ENCODE results near the gene SAMD1. TPM values are rescaled to one million over a fixed set of nuclear protein-coding genes. Genes with fewer than 3 reads are reported as not detected.

SAMD1 gene
- total and polyA plus RNA-seq, 2 of the 8 experiments (the other 6 are each of a cell fraction or from before 2014, with no cell fraction given) = 40.0 to 100 TPM

DNA sequence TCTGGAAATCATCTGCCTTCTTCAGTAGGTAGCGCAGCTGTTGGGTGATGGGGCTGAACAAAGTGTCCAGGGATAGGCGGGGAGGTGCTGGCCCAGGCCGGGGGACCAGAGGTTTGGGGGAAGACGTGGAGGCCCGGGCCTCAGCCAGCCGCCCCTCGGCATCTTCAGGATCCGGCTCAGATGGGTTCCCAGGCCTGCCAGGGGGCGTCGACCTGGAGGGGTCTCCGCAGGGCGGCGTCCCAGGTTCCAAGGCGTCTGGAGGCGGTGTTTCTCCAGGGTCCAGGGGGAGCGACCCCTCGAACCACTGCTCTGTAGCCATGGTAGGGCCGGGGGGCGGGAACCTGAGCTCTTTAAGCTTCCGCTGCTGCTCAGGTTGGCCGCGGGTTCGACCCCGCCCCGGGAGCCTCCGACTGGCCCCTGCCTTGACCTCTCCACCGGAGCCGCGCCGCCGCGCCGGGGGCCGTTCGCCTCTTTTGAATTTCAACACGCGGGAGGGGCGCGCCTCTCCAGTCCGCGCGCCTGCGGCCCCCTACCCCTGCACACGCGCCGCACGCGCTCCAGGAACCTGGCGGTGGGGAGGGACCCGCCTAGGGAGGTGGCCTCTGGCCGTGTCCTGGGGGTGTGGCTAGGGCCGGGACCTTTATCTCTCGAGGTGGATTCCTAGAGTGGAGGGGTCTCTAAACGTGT lies 5.1 kb downstream of the SAMD1 start, which contains the start of gene C19orf67:
C19orf67 (minus strand) TSS at position 475 of the 687 bp plus-strand sequence; CDS start at position 319, 156 bp downstream.
- Histone ChIP-seq H3K56ac (replicated peaks; ENCODE audit: insufficient read length, low read depth, low read length) (no peak within 1 kb of the TSS), H3K4me3 (ENCODE audit: extremely low read depth in 1 of 4, insufficient read depth in 2 of 4, low read depth in 3 of 4, low read length in 4 of 4) (peak within 1 kb of the TSS; percentile 32 to 61 (median 40)), H3K23ac (ENCODE audit: insufficient read length) (no peak within 1 kb of the TSS), H3K9ac (replicated peaks in 1 of 4; ENCODE audit: extremely low read depth in 1 of 4, low read depth in 3 of 4, low read length in 3 of 4) (no peak within 1 kb of the TSS), H2BK20ac (ENCODE audit: low read length) (no peak within 1 kb of the TSS), H4K8ac (ENCODE audit: extremely low read depth, insufficient read depth, low read length) (no peak within 1 kb of the TSS; the same call in none of the 2 replicates), H2BK5ac (ENCODE audit: low read depth, low read length) (no peak within 1 kb of the TSS), H3K27ac (ENCODE audit: low read depth, low read length) (no peak within 1 kb of the TSS), H3K36me3 (ENCODE audit: control insufficient read depth in 2 of 4, insufficient read depth in 4 of 4, low read length in 3 of 4) (peaks cover 0 to 13% (median 4%) of the 10 kb centered on the region in 4 experiments; a peak in 3 of 8 replicates), H3K14ac (ENCODE audit: insufficient read length) (no peak within 1 kb of the TSS), H2AFZ (ENCODE audit: low read length) (no peak within 1 kb of the TSS), H3K18ac (ENCODE audit: extremely low read depth, low read length) (no peak within 1 kb of the TSS; the same call in 1 of the 2 replicates), H2BK120ac (replicated peaks; ENCODE audit: low read depth, low read length) (no peak within 1 kb of the TSS), H3K27me3 (replicated peaks in 1 of 4; ENCODE audit: control insufficient read depth in 3 of 4, extremely low read depth in 1 of 4, insufficient read depth in 3 of 4, low read length in 3 of 4) (peaks cover 0 to 6% (median 4%) of the 10 kb centered on the region in 4 experiments; a peak in 4 of 7 replicates), H3K4me1 (replicated peaks in 1 of 4; ENCODE audit: control insufficient read depth in 3 of 4, insufficient read depth in 4 of 4, low read length in 3 of 4) (peaks cover 0 to 7% (median 4%) of the 10 kb centered on the region in 4 experiments; a peak in 6 of 7 replicates), H4K5ac (ENCODE audit: insufficient read length, low read depth, low read length) (no peak within 1 kb of the TSS), H3K4me2 (ENCODE audit: insufficient read depth in 1 of 2, low read depth in 2 of 2, low read length in 2 of 2) (peak within 1 kb of the TSS; percentile 35 to 65), H3K4ac (replicated peaks; ENCODE audit: insufficient read length, low read depth, low read length) (no peak within 1 kb of the TSS), H3K23me2 (ENCODE audit: low read depth, low read length) (peaks cover 6% of the 10 kb centered on the region; the same call in 1 of the 2 replicates), H3K79me1 (ENCODE audit: low read depth, low read length) (no peaks in the 10 kb centered on the region), H4K20me1 (replicated peaks in 1 of 2; ENCODE audit: control insufficient read depth in 1 of 2, insufficient read depth in 2 of 2, low read length in 2 of 2) (peaks cover 4 to 8% of the 10 kb centered on the region in 2 experiments), H2BK15ac (ENCODE audit: low read length) (no peak within 1 kb of the TSS), H4K91ac (replicated peaks; ENCODE audit: insufficient read length, low read length) (no peak within 1 kb of the TSS), H2BK12ac (ENCODE audit: low read depth, low read length) (no peak within 1 kb of the TSS), H2AK5ac (ENCODE audit: low read depth, low read length) (no peak within 1 kb of the TSS), H3K9me3 (ENCODE audit: insufficient read depth in 2 of 2, low read depth in 1 of 2, low read length in 1 of 2) (no peaks in the 10 kb centered on the region), H3K79me2 (ENCODE audit: control insufficient read depth in 1 of 2, insufficient read depth in 2 of 2, low read length in 2 of 2) (no peaks in the 10 kb centered on the region)
- ChIA-PET CTCF (ENCODE audit: partially characterized antibody) (interaction anchor here (1.0 to 11.2 kb wide), 6 partner anchors 12 to 268 kb away, joined by 3 to 75 read pairs (median 7); partner anchors contain the start of genes MISP3 and PALM3), POLR2A (ENCODE audit: partially characterized antibody) (interaction anchor here (1.1 to 1.5 kb wide), 2 partner anchors 51 to 61 kb away, joined by 4 to 5 read pairs; no protein-coding TSS in a partner anchor)
- no peak for FAIRE-seq
- peak in 1 of 2 experiments; percentile 66 for DNase-seq (ENCODE audit: low read depth in 1 of 2, low spot score in 2 of 2)
- WGBS, 2 experiments (ENCODE audit: extremely low coverage in 1 of 2, insufficient coverage in 1 of 2, insufficient read length in 1 of 2, insufficient replicate concordance in 2 of 2, low coverage in 1 of 2, low lambda C conversion rate in 2 of 2, missing lambda C conversion rate in 1 of 2) = 29% methylated on average over 52 of the region's 54 CpGs; no CpG with 5 or more reads in 1 of the 2 experiments
- peak; percentile 42 for TF ChIP-seq KDM4A (IDR thresholded peaks at IDR 0.05; ENCODE audit: low read depth, low read length, severe bottlenecking)
- TF ChIP-seq, protein P1, sequence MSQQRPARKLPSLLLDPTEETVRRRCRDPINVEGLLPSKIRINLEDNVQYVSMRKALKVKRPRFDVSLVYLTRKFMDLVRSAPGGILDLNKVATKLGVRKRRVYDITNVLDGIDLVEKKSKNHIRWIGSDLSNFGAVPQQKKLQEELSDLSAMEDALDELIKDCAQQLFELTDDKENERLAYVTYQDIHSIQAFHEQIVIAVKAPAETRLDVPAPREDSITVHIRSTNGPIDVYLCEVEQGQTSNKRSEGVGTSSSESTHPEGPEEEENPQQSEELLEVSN (IDR thresholded peaks at IDR 0.05) = 0 out of 2 replicates have a peak, but pooled peaks have one; percentile 15
- TF ChIP-seq GABPA (IDR thresholded peaks at IDR 0.05; ENCODE audit: borderline replicate concordance, insufficient read depth, low read length) = no peak
